Activated CD8-positive, alpha-beta memory T cell treated with anti-CD3 and anti-CD28 coated beads, Interleukin-2, amount 50 U/mL, for 4 hours (primary cell): ENCODE measurements around the gene ARHGAP26.

Experiments used
- DNase-seq: peaks from one replicate; pipeline ENCODE4 v3.0.0-alpha.2; 2020

Gene ARHGAP26

GRCh38 chr5:142815469-142815868, 45.3 kb downstream of the ARHGAP26 start:
- no peak for DNase-seq

DNA sequence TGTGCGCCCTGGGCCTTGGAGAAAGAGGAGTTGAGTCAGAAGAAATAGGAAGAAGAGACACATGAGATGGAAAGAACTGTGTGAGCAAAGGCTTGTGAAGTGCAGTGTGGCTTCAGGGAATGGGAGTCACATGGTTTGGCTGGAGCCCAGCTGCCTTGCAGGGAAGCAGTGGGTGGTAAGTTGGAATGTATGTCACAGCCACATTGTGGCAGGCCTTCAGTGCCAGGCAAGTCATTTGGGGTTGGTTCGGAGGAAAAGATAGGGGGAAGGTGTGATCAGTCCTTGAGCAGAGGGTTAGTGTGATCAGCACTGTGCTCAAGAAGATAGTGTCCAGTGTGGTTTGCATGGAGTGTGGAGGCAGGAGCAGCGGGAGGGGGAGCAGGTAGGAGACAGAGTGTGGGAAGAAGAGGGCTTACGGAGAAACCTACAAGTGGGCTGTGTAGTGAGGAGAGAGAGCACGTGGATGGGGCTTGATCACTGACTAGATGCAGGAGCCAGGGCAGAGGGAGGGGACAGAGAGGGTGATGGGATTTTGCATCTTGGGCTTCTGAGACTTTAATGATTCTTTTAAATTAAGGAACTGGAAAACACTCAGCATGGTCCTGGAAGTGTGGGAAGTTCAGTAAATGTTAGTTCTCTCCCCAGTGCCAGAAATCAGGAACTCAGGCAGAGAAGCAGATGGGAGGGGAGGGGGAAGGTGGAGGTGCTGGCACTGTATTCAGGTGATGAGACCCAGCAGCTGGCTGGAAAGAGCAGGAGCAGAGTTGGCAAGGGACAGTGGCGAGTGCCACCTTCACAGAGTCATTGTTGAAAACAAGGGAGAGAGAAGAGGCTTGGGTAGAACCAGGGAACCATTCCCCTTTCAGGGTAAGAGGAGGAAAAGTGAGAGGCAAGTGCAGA, 46.6 kb downstream of the ARHGAP26 start:
- no peak for DNase-seq

- no peak for DNase-seq
These were observed 47.8 kb downstream of the ARHGAP26 start for GRCh38 chr5:142817949-142818431.

GRCh38 chr5:142819292-142819691, 49.1 kb downstream of the ARHGAP26 start:
- DNase-seq: no peak

- DNase-seq: no peak
These were observed 49.6 kb downstream of the ARHGAP26 start for GRCh38 chr5:142819825-142820224.

GRCh38 chr5:142820447-142820846, 50.3 kb downstream of the ARHGAP26 start:
- no peak for DNase-seq

- no peak for DNase-seq
These were observed 51.0 kb downstream of the ARHGAP26 start for GRCh38 chr5:142821034-142821732.

- no peak for DNase-seq
These were observed 51.7 kb downstream of the ARHGAP26 start for GRCh38 chr5:142821733-142822487.

DNA sequence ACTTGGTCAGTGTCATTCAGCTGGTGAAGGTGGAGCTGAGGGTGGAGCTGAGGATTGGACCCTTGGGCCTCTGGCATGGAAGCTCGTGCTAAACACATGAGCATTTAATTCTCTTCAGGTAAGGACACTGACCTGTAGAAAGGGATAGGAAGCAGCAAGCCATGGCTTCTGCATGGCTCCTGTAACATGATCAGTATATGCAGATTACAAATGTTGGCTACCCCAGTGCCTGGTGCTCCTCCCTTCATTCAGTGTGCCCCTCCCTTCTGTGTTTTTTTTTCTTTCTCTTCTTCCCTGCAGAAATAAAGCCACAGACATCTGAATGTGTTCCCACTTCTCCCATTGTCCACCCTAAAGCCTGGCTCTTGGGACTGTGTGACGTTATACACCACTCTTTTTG, 52.9 kb downstream of the ARHGAP26 start:
- DNase-seq: no peak

GRCh38 chr5:142823806-142824205, 53.6 kb downstream of the ARHGAP26 start:
- DNase-seq: no peak

DNA sequence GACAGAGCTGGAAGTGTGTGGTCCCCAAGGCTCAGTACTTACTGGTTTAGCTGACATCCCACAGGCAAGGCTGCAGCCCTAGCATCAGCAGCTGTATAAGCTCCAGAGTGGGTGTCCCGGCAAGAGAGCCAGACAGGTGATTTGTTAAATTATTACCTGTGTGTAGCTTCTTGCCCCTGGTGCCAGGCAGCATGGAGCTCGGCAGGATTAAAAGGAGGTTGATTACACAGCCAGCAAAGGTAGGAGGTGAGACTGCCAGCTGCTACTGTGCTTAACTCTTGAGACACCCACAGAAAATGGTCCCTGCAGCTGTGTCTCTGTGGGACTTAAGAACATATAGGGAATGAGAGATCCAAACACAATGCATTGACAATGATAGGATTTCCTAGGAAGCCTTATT, 54.2 kb downstream of the ARHGAP26 start:
- DNase-seq: no peak

DNA sequence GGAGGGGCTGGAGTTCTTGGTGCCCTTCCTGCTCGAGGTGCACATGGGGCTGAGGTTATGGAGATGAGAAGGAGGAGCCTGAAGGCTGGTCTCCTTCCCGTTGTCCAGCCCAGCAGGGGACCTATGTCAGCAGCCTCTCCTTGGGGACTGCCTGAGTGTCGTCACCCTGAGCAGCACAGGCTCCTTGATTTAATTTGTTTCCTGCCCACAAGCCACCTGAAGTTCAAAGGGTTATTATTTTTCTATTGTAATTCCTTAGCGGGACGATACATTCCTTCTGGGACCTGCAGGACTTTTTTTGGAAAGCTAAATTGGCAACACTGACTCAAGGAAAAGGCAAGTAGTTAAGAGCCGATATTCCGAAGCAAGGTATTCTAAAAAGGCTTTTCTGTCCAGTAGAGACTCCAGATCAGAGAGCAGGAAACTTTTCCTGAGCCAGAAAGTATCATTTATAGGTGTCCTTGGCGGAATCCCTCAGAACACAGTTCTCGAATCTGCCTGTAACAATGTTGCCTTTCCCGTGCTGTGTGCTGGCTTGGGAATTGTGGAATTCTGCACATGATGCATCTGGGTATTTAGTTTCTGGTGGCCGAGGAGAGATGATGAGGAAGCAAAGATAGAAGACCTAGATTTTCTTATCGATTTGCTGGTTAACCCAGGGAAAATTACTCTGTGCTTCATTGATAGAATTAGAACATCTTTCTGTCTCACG, 55.4 kb downstream of the ARHGAP26 start:
- no peak for DNase-seq

- no peak for DNase-seq
These were observed 55.9 kb downstream of the ARHGAP26 start for GRCh38 chr5:142826093-142826492.

DNA sequence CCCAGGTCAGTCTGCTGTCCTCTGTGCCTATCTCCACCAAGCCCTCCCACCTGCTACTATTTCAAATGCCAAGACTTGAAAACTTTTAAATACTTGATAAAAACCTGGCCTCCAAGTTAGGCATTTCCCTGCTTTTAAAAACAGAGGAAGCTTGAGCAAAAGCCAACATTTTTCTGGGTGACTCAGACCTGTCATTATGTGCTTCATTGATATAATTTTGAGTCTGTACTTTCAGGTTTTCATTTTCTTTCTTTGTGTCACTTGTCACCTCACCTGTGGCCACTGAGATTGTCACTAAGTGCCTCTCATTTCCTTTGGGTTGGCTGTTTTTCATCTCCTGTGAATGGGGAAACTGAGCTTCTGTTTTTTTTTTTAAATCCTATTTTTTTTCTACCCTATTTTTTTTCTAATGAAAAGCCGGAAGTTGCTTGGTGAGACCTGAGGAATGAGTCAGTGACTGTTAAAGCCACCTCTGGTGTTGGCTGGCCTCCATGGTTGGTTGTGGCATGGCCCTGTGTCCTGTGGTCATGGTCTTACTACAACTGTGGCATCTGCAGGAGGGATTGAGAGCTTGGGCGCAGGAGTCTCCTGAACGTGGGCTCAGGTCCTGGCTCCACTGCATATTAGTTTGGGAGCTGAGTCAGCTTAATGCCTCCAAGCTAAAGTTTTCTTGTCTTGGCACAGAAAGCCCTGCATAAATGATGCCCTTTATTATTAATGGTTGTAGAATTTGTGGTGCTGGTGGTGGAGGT, 56.7 kb downstream of the ARHGAP26 start:
- no peak for DNase-seq

DNA sequence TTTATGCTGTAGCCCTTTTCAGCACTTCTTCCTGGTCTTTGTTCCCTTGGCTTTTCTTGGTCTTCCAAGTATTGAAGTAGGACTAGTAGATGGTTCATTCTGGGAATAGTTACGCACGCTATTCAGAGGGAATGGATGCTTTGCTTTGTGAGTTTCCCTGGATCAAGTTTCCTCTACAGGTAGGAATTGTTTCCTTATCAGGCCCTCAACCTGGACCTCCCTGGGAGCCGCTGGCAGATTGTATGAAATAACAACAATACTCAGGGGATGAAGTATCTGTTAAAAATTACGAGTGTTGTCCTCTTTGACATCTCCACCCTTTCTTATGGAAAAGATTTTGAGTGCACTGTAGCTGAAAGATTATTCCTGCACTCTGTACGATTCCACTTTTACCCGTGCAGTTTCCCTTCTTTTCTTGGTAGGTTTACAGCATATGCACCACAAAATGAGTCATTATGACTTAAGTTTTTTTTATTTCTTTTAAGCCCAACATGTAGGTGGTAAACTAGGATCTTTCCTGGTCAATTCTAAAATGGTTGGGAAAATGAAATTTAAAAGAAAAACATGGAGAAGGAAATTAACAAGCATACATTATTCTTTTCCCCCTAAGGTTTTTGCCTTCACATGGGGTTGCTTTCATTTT, 57.9 kb downstream of the ARHGAP26 start:
- no peak for DNase-seq

DNA sequence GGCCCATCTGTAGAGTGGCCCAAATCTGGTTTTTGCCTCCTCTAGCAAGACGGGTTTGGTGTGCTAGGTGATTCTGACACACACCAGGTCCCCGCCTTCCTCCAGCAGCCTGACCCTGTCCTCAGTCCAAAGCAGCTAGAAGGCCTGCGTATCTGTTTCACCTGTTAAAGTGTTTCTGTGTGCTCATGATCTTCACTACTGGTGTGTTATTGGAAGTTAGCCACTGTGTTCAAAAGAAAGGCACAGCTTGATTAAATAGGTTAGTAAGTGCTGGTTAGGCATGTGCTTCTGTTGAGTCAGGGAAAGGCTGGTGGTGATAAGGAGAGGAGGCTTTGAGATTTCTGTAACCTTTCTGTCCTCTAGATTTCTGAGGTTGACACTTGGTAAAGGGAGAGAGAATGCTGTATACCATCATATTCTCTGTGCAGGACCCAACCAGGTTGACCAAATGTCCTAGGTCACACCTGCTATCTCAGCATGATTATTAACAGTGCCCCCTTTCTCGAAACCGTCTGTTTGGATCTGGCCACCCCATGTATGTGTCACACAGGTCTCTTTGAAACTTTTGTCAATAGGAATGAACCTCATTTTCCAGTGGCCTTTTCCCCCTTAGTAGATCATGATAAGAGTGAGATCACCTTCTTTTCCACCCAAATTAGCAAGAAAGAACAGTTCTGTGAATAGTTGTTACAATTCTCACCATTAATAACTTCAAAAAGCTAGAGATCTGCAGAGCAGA, 58.8 kb downstream of the ARHGAP26 start:
- no peak for DNase-seq

GRCh38 chr5:142829801-142830220, 59.6 kb downstream of the ARHGAP26 start:
- no peak for DNase-seq

GRCh38 chr5:142830241-142831008, 60.2 kb downstream of the ARHGAP26 start:
- no peak for DNase-seq

- no peak for DNase-seq
These were observed 60.8 kb downstream of the ARHGAP26 start for GRCh38 chr5:142831009-142831383.

GRCh38 chr5:142832263-142832662, 62.1 kb downstream of the ARHGAP26 start:
- DNase-seq: no peak
